Chondrocyte (in vitro differentiated cells): Measurements from ENCODE around the gene HABP4. TPM values are rescaled to one million over a fixed set of nuclear protein-coding genes. Genes with fewer than 3 reads are reported as not detected.

ENCODE experiments used
- DNase-seq: peaks from one replicate; pipeline ENCODE4 v3.0.0; 2021; ENCODE audit warnings: mixed read lengths, low spot score
- H3K27ac Mint-ChIP-seq: one replicate; pipeline ENCODE4 v1.8.0; 2021; ENCODE audit warnings: mild to moderate bottlenecking, moderate library complexity, mixed read lengths; ENCODE audit not compliant: unreplicated experiment
- H3K27me3 Mint-ChIP-seq: 2 replicates; pipeline ENCODE4 v1.8.0; 2021; ENCODE audit warnings: low read depth, mixed read lengths
- H3K36me3 Mint-ChIP-seq: 2 replicates; pipeline ENCODE4 v1.8.0; 2021; ENCODE audit warnings: low read depth, mixed read lengths
- H3K4me1 Mint-ChIP-seq: 2 replicates; pipeline ENCODE4 v1.8.0; 2021; ENCODE audit warnings: low read depth, mild to moderate bottlenecking, mixed read lengths
- H3K4me3 Mint-ChIP-seq: one replicate; pipeline ENCODE4 v1.8.0; 2021; ENCODE audit warnings: mild to moderate bottlenecking, moderate library complexity, mixed read lengths; ENCODE audit not compliant: unreplicated experiment
- H3K9me3 Mint-ChIP-seq: 2 replicates; pipeline ENCODE4 v1.8.0; 2021; ENCODE audit warnings: low read depth, mixed read lengths
- total RNA-seq: library from RNA; stranded (reverse); gene quantifications from 3 replicates; pipeline ENCODE4 v1.2.1, GENCODE V29; 2021
- TF ChIP-seq, protein P1 (sequence below): fragments of 200-600 bp; sonication (generic); IDR thresholded peaks from 2 replicates; pipeline ENCODE4 v1.5.0; 2021; ENCODE audit warnings: antibody characterized with exemption, mild to moderate bottlenecking, moderate library complexity

Gene HABP4
- total RNA-seq, 1 donor from 2014 or later: 28.9 TPM

DNA sequence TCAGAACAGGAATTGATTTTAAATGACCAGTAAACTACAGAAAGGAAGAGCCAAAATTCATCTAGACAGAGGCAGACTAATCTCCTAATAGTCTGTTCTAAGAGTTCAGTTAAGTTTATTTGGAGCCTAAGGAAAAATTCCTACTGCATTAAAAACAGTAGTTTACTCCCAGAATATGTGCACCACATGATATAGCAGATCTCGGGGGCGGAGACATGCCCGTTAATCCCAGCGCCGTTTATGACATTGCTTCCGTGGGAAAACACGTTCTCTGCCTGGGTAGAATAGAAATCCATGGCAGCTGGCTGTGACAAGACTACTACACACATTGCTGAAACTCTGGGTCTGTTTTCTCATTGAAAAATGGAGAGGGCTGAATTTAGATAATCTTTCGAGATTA lies 11.4 kb downstream of the HABP4 start:
- TF ChIP-seq, protein P1, sequence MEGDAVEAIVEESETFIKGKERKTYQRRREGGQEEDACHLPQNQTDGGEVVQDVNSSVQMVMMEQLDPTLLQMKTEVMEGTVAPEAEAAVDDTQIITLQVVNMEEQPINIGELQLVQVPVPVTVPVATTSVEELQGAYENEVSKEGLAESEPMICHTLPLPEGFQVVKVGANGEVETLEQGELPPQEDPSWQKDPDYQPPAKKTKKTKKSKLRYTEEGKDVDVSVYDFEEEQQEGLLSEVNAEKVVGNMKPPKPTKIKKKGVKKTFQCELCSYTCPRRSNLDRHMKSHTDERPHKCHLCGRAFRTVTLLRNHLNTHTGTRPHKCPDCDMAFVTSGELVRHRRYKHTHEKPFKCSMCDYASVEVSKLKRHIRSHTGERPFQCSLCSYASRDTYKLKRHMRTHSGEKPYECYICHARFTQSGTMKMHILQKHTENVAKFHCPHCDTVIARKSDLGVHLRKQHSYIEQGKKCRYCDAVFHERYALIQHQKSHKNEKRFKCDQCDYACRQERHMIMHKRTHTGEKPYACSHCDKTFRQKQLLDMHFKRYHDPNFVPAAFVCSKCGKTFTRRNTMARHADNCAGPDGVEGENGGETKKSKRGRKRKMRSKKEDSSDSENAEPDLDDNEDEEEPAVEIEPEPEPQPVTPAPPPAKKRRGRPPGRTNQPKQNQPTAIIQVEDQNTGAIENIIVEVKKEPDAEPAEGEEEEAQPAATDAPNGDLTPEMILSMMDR: no peak
- Mint-ChIP-seq H3K4me3 (no peak overlapping the region), H3K27me3 (no peaks in the 10 kb centered on the region), H3K27ac (no peak overlapping the region), H3K4me1 (peaks cover 16% of the 10 kb centered on the region), H3K9me3 (no peaks in the 10 kb centered on the region), H3K36me3 (peaks cover 22% of the 10 kb centered on the region)
- DNase-seq: no peak

DNA sequence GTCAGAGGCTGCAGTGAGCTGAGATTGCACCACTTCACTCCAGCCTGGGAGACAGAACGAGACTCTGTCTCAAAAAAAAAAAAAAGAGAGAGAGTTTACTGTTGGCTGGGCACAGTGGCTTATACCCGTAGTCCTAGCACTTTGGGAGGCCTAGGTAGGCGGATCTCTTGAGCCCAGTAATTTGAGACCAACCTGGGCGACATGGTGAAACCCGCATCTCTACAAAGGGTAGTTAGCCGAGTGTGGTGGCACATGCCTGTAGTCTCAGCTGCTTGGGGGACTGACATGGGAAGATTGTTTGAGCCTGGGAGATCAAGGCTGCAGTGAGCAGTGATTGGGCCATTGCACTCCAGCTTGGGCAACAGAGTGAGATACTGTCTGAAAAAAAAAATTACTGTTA lies 12.6 kb downstream of the HABP4 start:
- Mint-ChIP-seq H3K4me3 (no peak overlapping the region), H3K27me3 (no peaks in the 10 kb centered on the region), H3K9me3 (no peaks in the 10 kb centered on the region), H3K4me1 (peaks cover 7% of the 10 kb centered on the region), H3K36me3 (peaks cover 25% of the 10 kb centered on the region), H3K27ac (no peak overlapping the region)
- TF ChIP-seq, protein P1: no peak
- DNase-seq: no peak

DNA sequence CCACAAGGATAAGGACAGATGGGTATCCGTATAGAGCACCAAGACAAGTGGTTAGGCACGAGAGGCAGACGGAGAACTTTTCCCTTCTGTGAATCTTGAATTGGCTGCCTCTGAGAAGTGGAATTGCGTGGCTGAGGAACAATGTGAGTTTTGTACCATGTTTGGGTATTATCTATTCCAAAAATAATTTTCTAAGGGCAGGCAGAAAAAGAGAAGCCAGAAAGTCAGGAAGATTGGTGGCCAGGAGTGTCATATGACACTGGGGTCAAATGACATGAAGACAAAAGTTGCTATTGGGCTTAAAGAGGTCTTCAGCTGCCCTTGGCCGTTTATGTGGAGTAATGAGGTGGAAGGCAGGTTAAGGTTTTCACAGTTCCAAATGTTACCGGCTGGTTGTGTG lies 14.5 kb downstream of the HABP4 start:
- no peak overlapping the region for H3K4me3 Mint-ChIP-seq
- no peak overlapping the region for H3K27ac Mint-ChIP-seq
- no peaks in the 10 kb centered on the region for H3K27me3 Mint-ChIP-seq
- TF ChIP-seq, protein P1: no peak
- no peaks in the 10 kb centered on the region for H3K9me3 Mint-ChIP-seq
- no peak for DNase-seq
- peaks cover 7% of the 10 kb centered on the region for H3K4me1 Mint-ChIP-seq
- H3K36me3 Mint-ChIP-seq: peaks cover 27% of the 10 kb centered on the region

DNA sequence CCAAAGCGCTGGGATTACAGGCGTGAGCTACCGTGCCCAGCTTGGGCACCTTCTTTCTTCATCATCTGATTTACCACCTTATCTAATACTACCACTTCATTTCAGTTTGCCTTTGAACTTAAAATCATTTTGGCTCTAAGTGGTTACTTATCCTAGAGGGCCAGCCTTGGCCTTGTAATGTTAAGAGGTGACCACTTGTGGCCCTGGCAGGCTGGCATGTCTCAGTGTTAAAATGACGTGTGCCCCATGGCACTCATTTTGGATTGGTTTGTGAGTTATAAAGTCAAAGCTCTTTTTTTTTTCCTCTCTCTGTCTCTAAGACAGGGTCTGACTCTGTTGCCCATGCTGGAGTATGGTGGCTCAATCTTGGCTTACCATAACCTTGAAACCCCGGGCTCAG lies 17.8 kb downstream of the HABP4 start:
- peaks cover 7% of the 10 kb centered on the region for H3K4me1 Mint-ChIP-seq

DNA sequence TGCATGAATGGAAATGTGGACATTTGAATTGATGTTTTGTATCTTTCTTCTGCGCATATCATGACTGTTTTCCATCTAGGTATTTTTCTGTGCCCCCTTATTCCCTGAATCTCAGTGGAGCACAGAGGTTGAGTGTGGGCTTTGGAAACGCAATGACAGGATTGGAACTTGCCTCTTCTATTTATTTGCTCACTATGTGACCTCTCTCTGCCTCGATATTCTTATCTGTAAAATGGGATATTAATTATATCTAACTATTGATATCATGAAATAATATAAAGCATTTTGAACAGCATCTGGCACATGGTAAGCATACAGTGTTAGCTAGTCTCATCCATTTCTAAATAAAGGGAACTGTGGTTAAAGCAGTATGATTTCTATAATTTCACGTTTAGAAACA lies 26.0 kb downstream of the HABP4 start:
- peaks cover 9% of the 10 kb centered on the region for H3K36me3 Mint-ChIP-seq
- DNase-seq: no peak
- no peaks in the 10 kb centered on the region for H3K9me3 Mint-ChIP-seq
- H3K4me3 Mint-ChIP-seq: no peak overlapping the region
- no peaks in the 10 kb centered on the region for H3K27me3 Mint-ChIP-seq
- no peak overlapping the region for H3K27ac Mint-ChIP-seq
- TF ChIP-seq, protein P1: no peak
- H3K4me1 Mint-ChIP-seq: peaks cover 4% of the 10 kb centered on the region

More for the DNA sequence above, 17.8 kb downstream of the HABP4 start:
- no peak overlapping the region for H3K27ac Mint-ChIP-seq
- H3K9me3 Mint-ChIP-seq: no peaks in the 10 kb centered on the region
- no peak for DNase-seq
- peaks cover 27% of the 10 kb centered on the region for H3K36me3 Mint-ChIP-seq
- H3K4me3 Mint-ChIP-seq: no peak overlapping the region
- TF ChIP-seq, protein P1: no peak
- H3K27me3 Mint-ChIP-seq: no peaks in the 10 kb centered on the region
